DND-41 (cell line): ENCODE results near the gene TLE4.

Experiments used
- CTCF ChIP-seq: IDR thresholded peaks from 2 replicates; pipeline ENCODE4 v1.5.1; 2012; ENCODE audit warnings: borderline replicate concordance, low read length, moderate library complexity, mild to moderate bottlenecking; ENCODE audit not compliant: poor library complexity, severe bottlenecking; ENCODE audit errors: extremely low read depth
- EZH2 ChIP-seq: IDR thresholded peaks from 3 replicates; pipeline ENCODE4 v1.6.1; 2012; ENCODE audit warnings: borderline replicate concordance, low read depth, mild to moderate bottlenecking, moderate library complexity, low read length, inconsistent platforms; ENCODE audit not compliant: severe bottlenecking

- TF ChIP-seq CTCF = no peak
- no peak for TF ChIP-seq EZH2
Observed at GRCh38 chr9:79694208-79694607, 122.4 kb downstream of the TLE4 start.
